Heart right ventricle (tissue), 16 donors: ENCODE measurements around the gene USHBP1. TPM values are rescaled to one million over a fixed set of nuclear protein-coding genes. Genes with fewer than 3 reads are reported as not detected.

Source experiments
- ATAC-seq, 8 donors: fragments of 200-7000 bp; cut with Tn5 transposase; one replicate each; pipeline ENCODE4 v1.9.1; 2020; ENCODE audit warnings: mild to moderate bottlenecking in 8 of 8, moderate library complexity in 8 of 8, moderate number of reproducible peaks in 1 of 8
- DNase-seq, 2 donors: peaks; one replicate each; pipeline ENCODE4 v3.0.0-alpha.2; 2020
- H3K27ac ChIP-seq, 10 donors: fragments of 200-600 bp; sonication (generic) in 2 of 10; one replicate each; pipeline versions ENCODE4 v1.5.0 to v1.8.0; 2020 to 2022; ENCODE audit warnings: mild to moderate bottlenecking in 3 of 10
- H3K27me3 ChIP-seq, 7 donors: fragments of 200-600 bp; one replicate each; pipeline ENCODE4 v1.8.0; 2021 to 2022; ENCODE audit warnings: mild to moderate bottlenecking in 2 of 7
- H3K36me3 ChIP-seq, 9 donors: fragments of 200-600 bp; sonication (generic) in 1 of 9; one replicate each; pipeline versions ENCODE4 v1.5.0 to v1.8.0; 2020 to 2022; ENCODE audit warnings: mild to moderate bottlenecking in 2 of 9
- H3K4me1 ChIP-seq, 9 donors: fragments of 200-600 bp; sonication (generic) in 1 of 9; one replicate each; pipeline versions ENCODE4 v1.5.0 to v1.8.0; 2020 to 2022; ENCODE audit warnings: mild to moderate bottlenecking in 4 of 9
- H3K4me3 ChIP-seq, 10 donors: fragments of 200-600 bp; sonication (generic) in 2 of 10; one replicate each; pipeline versions ENCODE4 v1.5.0 to v1.8.0; 2020 to 2022; ENCODE audit warnings: mild to moderate bottlenecking in 7 of 10, moderate library complexity in 2 of 10
- H3K9me3 ChIP-seq, 11 donors: fragments of 200-600 bp in 10 of 11; sonication (generic) in 2 of 11; one replicate each; pipeline versions ENCODE4 v1.5.0 to v1.8.0; 2013 to 2022; ENCODE audit warnings: mild to moderate bottlenecking in 2 of 11, control low read depth in 1 of 11, moderate library complexity in 1 of 11
- CTCF ChIP-seq, 9 donors: fragments of 200-600 bp; sonication (generic) in 2 of 9; IDR thresholded peaks; one replicate each; pipeline versions ENCODE4 v1.5.0 to v1.8.0; 2021 to 2022; ENCODE audit warnings: antibody characterized with exemption in 9 of 9, mild to moderate bottlenecking in 5 of 9, moderate library complexity in 1 of 9
- WGBS, 2 donors: extraction: QIAGEN DNeasy Blood & Tissue Kit; methylation state at CpG; one replicate each; pipeline ENCODE4 v1.1.7; 2013; ENCODE audit warnings: inconsistent platforms in 1 of 2; 5-methylcytosine and 5-hydroxymethylcytosine counted together
- intact Hi-C, 10 donors: fragments of 100-400 bp; cut with DNase I; formaldehyde crosslinking; loops; one replicate each; pipeline versions ENCODE4 v1.11.1 to v1.14.2; 2022
- polyA plus RNA-seq, 2 donors: library from polyadenylated mRNA; stranded (reverse); fragments of 200-250 nt; gene quantifications; one replicate each; pipeline ENCODE4 v1.2.3, GENCODE V29; 2013
- total RNA-seq, 10 donors: library from RNA; stranded (reverse); fragmentation: NEBNext Ultra II Directional in 3 of 10; extraction: Animal tissue kit (Norgen Biotek cat#: 25700) in 3 of 10; gene quantifications; one replicate each; pipeline versions ENCODE4 v1.2.1 to v1.2.4, GENCODE V29; 2021 to 2023
- donor health status: Arrhythmogenic right ventricular cardiomyopathy.
- donor health status: ischemic (EF 13 %, LVEDD 7.1; RV severe dilation, severe dysfunction).
- donor health status: healthy with polysubstance abuse.
- donor health status: DM: no; HTN: yes; CAD: no.
- donor health status: DM: no; HTN: no; CAD: no.
- donor health status: ischemic (EF 25% LVEDD 6.9; RV normal size, moderate dysfunction).
- donor health status: ischemic (EF 25% LVEDD 5.7; RV mildly dilated, moderate dysfunction).
- donor health status: healthy.
- donor health status: DM: yes; HTN: yes; CAD: no.
- donor health status: Ischemic cardiomyopathy.
- donor health status: ischemic (EF 35%, LVEDD 5.7; RV mildly dilated, moderate dysfunction).
- donor health status: nonischemic (EF 11% LVEDD 7.7; RV severe dilation, severe dysfunction).
- donor health status: DM: yes; HTN: yes; CAD: no.
- donor health status: PGD.
- donor health status: ischemic (EF 29% LVEDD 5.4; RV normal size, mild dysfunction).
- donor health status: nonischemic (EF 23%, LVEDD 6.1; RV moderate dilation, normal function).

Gene USHBP1
- total and polyA plus RNA-seq, 12 donors, result 3.4 to 30.9 (median 7.1) TPM

GRCh38 chr19:17226002-17226933 is 38.3 kb downstream of the USHBP1 start, which contains the start of gene OCEL1:
Gene OCEL1 (plus strand): TSS chr19:17226226. CDS start chr19:17226248, 22 bp downstream.
- no peak for TF ChIP-seq CTCF (IDR thresholded peaks at IDR 0.05)
- ATAC-seq (peak; percentile 97 to 98 (median 98)), DNase-seq (peak; percentile 98 to 99)
- peaks cover 0 to 25% (median 15%) of the 10 kb centered on the region in 9 donors for H3K4me1 ChIP-seq
- no peaks in the 10 kb centered on the region for H3K9me3 ChIP-seq
- WGBS, 2 donors, result 0% methylated on average over 79 to 90 of the region's 90 CpGs
- H3K4me3 ChIP-seq, result peak within 1 kb of the TSS; percentile 22 to 88 (median 72)
- no peaks in the 10 kb centered on the region for H3K27me3 ChIP-seq
- peak within 1 kb of the TSS; percentile 27 to 94 (median 88) for H3K27ac ChIP-seq
- H3K36me3 ChIP-seq, result peaks cover 0 to 34% (median under 1%) of the 10 kb centered on the region in 9 donors
- intact Hi-C loops, result loop anchor here in 3 of 10 donors (2.0 to 10.0 kb wide), 3 partner anchors 19 to 151 kb away; partner anchors contain the start of genes HAUS8 (in 3 of the 3), MYO9B (in 3 of the 3) and NR2F6 (in 1 of the 3)

- H3K36me3 ChIP-seq, result peaks cover 0 to 23% (median 0%) of the 10 kb centered on the region in 9 donors
- no peaks in the 10 kb centered on the region for H3K27me3 ChIP-seq
- TF ChIP-seq CTCF (IDR thresholded peaks at IDR 0.05), result no peak
- WGBS, 2 donors, result 83 to 85% methylated on average over 10 of the region's 10 CpGs
- ATAC-seq, result no peak
- intact Hi-C loops, result loop anchor here in 3 of 10 donors (5.0 to 10.0 kb wide), 2 partner anchors 148 to 150 kb away; partner anchors contain the start of genes HAUS8 (in 3 of the 3) and MYO9B (in 3 of the 3)
- H3K9me3 ChIP-seq, result no peaks in the 10 kb centered on the region
- DNase-seq, result no peak
- peak overlapping the region in 1 of 10 donors; percentile 74 for H3K4me3 ChIP-seq
- H3K27ac ChIP-seq, result no peak overlapping the region
- peaks cover 0 to 27% (median 15%) of the 10 kb centered on the region in 9 donors for H3K4me1 ChIP-seq
These were observed 39.5 kb downstream of the USHBP1 start for GRCh38 chr19:17225053-17225452.

- no peaks in the 10 kb centered on the region for H3K27me3 ChIP-seq
- H3K36me3 ChIP-seq, result peaks cover 0 to 39% (median 16%) of the 10 kb centered on the region in 9 donors
- intact Hi-C loops, result loop anchor here in 1 of 10 donors (10.0 kb wide), 1 partner anchor 145 kb away; the partner anchor contains the start of genes HAUS8 and MYO9B
- ATAC-seq (peak in 1 of 8 donors; percentile 43), DNase-seq (no peak)
- no peak overlapping the region for H3K4me3 ChIP-seq
- no peak for TF ChIP-seq CTCF (IDR thresholded peaks at IDR 0.05)
- H3K27ac ChIP-seq, result no peak overlapping the region
- 52 to 53% methylated on average over 14 of the region's 14 CpGs for WGBS, 2 donors
- no peaks in the 10 kb centered on the region for H3K9me3 ChIP-seq
- H3K4me1 ChIP-seq, result peaks cover 0 to 17% (median 7%) of the 10 kb centered on the region in 9 donors
These were observed 44.3 kb downstream of the USHBP1 start for GRCh38 chr19:17220207-17220758.

- intact Hi-C loops, result loop anchor here in 1 of 10 donors (10.0 kb wide), 1 partner anchor 66 kb away; the partner anchor contains the start of gene ANKLE1
- H3K4me3 ChIP-seq, result no peak overlapping the region
- WGBS, 2 donors, result 98 to 99% methylated on average over 8 of the region's 8 CpGs
- no peak overlapping the region for H3K27ac ChIP-seq
- H3K4me1 ChIP-seq, result peaks cover 0 to 24% (median 13%) of the 10 kb centered on the region in 9 donors
- DNase-seq (no peak), ATAC-seq (no peak)
- no peaks in the 10 kb centered on the region for H3K27me3 ChIP-seq
- H3K9me3 ChIP-seq, result no peaks in the 10 kb centered on the region
- H3K36me3 ChIP-seq, result peaks cover 0 to 39% (median 16%) of the 10 kb centered on the region in 9 donors
- no peak for TF ChIP-seq CTCF (IDR thresholded peaks at IDR 0.05)
These were observed 45.3 kb downstream of the USHBP1 start for GRCh38 chr19:17219286-17219685.
